Stimulated activated CD4-positive, alpha-beta T cell treated with anti-CD3 and anti-CD28 coated beads, Interleukin-1b, Interleukin-23, amount 100 ng/mL, for 4 hours (primary cell): Measurements from ENCODE around the gene CLCN5.

Experiments
- DNase-seq, 2 donors: peaks; one replicate each; pipeline ENCODE4 v3.0.0-alpha.2; 2020; ENCODE audit warnings: low read depth in 2 of 2

CLCN5 gene

GRCh38 chrX:49932791-49933190, 10.4 kb downstream of the CLCN5 start:
- no peak for DNase-seq

GRCh38 chrX:49934148-49934547, 11.8 kb downstream of the CLCN5 start:
- no peak for DNase-seq

DNA sequence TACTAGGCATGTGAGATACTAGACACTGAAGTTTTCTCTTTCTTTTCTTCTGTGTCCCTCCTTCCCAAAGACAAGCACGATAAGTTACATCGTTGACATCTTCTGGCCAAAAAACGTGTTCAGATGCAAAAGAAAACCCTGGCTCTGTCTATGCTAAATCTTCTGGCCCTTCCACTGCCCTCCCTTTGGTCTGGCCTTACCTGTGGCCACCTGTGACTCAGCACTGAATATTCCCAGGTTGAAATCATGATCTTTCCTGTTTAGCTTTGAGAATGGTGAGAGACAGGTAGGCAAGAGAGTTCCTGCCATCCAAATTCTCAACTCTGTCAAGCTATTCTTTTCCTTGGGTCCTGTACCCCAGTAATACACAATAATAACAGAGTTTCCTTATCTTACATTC, 12.3 kb downstream of the CLCN5 start:
- no peak for DNase-seq

GRCh38 chrX:49947781-49948180, 25.4 kb downstream of the CLCN5 start:
- DNase-seq: no peak

GRCh38 chrX:49949961-49950360, 27.6 kb downstream of the CLCN5 start:
- DNase-seq: no peak

- DNase-seq: no peak
These were observed 29.3 kb downstream of the CLCN5 start for GRCh38 chrX:49951524-49952193.

- DNase-seq: no peak
These were observed 33.9 kb downstream of the CLCN5 start for GRCh38 chrX:49956313-49956712.

DNA sequence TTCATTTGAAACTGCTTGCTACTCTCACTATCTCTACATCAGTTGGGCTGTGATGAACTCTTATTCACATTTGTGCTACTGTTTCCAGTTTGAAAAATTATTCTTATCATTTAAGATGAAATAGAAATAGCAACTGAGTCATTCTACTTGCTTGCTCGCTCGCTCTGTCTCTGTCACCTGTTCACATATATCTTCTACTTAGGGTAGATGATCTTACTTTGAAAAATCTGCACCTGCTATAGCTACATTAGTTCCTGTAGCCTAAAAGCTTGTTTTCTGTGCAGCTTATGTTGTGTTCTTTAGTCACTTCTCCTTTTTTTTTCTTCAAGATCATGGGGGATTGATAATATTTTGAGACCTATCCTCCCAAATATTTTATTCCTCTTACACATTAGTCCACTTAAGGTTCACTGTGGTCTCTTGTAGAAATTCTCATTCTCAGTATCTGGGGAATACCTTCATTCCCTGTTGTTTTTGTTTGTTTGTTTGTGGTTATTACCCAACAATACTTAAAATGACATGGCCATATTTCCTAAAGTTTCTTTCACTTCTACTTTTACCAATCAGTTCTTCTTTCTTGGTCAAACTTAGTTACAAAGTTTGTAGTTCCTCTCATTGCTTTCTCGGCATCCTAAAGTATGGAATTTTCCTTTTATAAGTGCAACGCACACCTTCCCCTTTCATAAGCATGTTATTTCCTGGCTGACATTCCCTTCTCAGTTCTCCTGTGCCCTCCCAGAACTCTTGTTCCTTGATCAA, 36.5 kb downstream of the CLCN5 start:
- no peak for DNase-seq

- no peak for DNase-seq
These were observed 37.2 kb downstream of the CLCN5 start for GRCh38 chrX:49959602-49960001.

DNA sequence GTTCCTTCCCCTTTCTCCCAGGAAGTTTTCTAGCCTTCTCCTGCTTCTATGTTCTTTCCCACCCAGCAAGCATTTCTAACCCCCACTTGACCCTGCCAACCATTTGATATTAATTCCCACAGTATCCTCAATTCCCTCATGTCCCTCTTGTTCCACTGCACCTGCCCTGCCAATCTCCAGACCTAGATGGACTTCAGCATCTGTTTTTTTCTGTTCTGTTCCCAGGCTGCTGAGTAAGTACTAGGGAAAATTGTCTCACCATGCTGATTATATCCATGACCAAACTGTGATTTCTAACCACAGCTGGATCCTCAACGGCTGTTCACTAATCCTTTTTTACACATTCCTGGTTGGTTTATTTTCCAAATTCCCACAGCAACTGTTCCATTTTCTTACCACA, 37.7 kb downstream of the CLCN5 start:
- DNase-seq: no peak

DNA sequence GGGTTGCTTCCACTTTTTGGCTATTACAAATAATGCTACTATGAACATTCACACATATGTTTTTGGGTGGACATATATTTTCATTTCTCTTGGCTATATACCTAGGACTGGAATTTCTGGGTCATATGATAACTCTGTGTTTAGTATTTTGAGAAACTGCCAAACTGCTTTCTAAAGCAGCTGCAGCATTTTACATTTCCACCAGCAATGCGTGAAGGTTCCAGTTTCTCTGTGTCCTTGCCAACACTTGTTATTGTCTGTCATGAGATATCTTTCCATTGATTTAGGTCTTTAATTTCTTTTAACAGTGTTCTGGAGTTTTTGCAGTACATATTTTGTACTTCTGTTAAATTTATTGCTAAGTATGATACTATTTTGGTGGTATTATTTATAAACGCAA, 48.3 kb downstream of the CLCN5 start:
- no peak for DNase-seq

- no peak for DNase-seq
These were observed 50.0 kb downstream of the CLCN5 start for GRCh38 chrX:49972328-49972860.

DNA sequence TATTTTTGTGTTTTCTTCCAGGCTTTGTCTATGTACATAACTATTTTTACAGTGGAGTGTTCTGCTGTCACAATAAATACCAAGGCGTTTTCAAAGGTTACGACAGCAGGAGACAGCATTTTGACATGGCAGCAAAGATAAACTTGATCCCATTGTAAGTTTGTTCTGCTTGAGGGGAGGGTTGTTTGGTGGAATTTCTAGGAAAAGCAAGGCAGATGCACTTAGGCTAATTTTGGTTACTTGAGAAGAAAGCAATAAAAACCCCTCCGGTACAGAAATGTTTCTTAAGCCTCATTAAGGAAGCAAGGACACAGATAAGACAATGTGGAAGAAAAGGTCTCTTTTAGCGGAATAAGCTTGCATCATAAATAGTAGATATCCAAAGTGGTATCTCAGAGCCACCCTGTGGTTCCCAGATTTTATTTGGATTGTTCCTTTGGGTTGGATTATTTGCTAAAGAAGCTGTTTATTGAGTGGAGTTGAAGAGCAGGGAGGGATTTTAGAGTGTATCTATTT, 54.3 kb downstream of the CLCN5 start:
- DNase-seq: no peak

DNA sequence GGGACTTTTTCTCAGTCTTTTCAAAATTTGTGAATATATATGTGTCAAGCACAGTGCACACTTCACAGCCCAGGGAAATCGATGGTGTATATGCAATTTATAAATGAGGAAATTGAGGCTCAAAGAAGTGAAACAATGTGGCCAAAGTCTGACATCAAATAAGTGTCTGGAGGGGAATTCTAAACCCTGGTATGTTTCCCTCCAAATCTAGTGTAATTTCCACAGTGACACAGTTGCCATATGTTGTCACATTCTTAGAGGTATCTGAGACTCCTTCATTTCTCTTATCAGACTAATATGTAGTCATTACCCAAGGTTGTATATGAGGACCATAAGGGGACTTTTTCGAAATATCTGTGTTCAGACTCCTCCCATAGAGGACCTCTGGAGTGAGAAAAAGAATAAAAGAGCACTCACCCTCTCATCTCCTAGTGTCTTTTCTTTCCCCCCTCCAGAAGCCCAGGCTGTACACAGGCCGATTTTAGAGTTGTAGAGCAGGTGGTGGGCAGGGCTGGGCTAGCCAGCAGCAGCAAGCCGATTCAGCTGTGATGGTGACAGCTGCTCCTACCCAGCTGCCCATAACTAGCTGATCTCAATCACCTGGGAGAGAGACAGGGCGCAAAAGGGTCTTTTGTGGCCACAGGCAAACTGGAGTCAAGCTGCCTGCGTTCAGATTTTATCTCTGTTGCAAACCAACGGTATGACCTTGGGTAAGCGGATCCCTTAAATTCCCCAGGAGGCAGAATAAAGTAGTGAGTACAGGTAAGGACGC, 55.1 kb downstream of the CLCN5 start:
- DNase-seq: no peak

DNA sequence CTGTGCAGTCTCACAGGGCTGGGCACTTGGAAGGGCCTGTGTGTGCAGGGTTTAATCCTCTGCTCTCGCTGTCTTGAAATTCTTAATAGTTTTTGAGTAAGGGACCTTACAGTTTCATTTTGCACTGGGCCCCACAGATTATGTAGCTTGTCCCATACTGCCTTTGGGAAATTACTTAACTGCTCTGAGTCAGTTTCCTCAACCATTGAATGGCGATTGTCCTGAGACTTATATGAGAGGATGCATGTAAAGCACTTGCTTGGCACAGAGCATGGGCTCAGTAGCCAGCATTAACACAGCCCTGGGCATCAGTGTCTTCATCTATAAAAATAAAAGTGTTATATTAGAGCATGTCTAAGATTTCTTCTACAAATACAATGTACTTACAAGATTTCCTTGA, 55.8 kb downstream of the CLCN5 start:
- no peak for DNase-seq

GRCh38 chrX:49986058-49986457, 63.7 kb downstream of the CLCN5 start:
- no peak for DNase-seq

DNA sequence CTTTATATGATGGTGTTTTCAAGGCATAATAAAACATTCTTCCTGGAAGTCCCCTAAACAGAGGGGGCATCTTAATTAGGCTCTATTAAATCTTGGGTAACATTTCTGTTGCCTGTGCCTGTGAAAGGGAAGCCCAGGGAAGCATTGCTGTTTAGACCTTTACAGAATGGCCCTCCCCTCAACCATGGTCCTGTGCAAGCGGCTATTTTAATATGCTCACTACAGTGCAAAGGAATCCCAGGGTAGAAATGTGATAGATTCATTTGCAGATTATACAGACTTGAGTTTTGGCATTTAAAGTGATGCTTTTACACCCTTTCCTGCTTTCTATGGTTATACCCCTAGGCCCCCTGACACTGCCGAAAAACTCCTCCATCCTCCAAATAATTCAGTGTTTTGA, 65.3 kb downstream of the CLCN5 start:
- no peak for DNase-seq

DNA sequence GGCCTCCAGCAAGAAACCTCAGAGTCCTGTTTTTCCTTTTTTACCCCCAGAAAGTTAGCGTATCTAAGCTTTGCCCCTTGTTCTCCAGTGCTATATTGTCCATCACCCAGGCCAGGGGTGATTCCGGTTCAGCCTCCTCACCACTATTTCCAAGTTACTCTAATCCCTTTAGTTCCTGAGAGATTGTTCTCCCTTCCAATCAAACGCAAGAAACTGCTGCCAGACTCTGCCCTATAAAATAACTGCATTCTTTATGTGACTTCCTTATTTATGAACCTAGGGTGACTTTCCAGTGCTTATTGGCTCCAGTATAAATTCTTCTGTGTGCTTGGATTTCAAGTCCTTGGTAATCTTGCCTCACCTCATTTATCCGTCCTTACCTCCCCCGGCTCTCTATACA, 65.7 kb downstream of the CLCN5 start:
- DNase-seq: no peak

GRCh38 chrX:49991758-49992157, 69.4 kb downstream of the CLCN5 start:
- no peak for DNase-seq

DNA sequence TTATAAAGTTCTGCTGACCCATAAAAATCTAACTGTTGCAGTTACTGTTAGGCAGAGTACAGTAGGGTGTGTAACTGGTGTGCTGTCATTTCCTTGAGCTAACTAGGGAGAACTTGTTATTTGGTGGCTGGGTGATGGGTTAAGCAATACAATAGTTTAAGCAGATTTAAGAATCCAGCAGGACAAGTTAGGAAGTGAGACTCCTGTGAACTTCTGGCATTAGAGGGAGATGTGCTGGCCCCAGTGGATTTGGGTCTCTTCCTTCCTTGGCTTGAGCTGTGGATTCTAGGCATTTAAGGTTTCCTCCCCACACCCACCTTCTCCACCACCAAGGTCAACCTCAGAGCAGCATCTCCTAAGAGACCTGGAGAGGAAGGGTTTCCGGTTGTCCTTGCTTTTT, 70.5 kb downstream of the CLCN5 start:
- DNase-seq: no peak

DNA sequence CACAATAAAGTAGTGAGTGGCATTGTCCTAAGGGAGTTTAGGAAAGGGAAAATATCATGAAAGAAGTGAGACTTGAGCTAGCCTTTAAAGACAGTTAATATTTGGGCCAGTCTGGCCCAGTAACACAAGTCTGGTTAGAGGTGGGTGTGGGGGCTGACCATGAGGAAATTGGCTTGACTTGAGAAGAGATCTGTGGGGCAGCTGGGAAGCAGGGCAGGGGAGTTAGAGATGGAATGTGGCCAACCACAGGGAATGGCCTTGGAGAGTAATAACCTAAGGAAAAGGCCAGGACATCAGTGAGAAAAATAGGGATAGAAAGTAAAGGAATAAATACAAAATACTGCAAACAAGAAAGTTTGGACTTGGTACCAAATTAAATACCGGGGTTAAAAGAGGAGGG, 71.3 kb downstream of the CLCN5 start:
- no peak for DNase-seq

DNA sequence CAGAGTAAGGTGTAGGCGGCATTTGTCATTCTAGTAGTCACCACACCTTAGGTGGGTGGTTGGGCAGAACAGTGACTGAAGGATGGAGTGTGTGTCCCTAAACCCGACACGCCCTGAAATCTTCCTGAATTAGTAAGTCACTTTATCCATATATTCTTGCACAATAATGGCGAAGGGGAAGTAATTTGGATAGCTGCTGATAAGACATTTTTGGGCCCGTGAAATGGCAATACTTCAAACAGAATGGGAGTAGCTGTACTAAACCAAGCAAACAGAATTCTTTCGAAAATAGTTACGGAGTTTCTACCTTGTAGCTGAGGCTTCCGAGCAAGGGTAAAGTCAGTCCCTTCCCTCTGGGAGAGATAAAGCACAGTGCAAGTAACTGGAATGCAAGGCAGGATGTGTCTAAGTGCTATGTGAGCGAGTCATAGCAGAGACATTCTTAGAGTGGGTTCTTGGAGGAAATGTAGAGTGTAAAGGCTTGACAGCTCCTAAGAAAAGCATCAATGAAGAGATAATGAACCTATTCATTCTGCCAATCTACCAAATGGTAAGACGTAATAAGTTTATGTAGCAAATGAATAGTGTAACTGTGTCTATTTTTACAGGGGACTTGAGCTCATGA, 72.8 kb downstream of the CLCN5 start:
- DNase-seq: no peak
